Caco-2 (cell line): ENCODE data around the gene C1orf21. TPM values are rescaled to one million over a fixed set of nuclear protein-coding genes. Genes with fewer than 3 reads are reported as not detected.

Source experiments
- BruUV-seq: library from RNA; stranded (reverse); fragments of 400-500 nt; replicated peaks from 2 replicates; lab custom pipeline; 2021; lab: Mats Ljungman, UMichigan
- CTCF ChIA-PET: fragments of 300-600 bp; sonication (Branson Sonifier 250); formaldehyde crosslinking; loops from one replicate; lab custom pipeline; 2022; ENCODE audit warnings: antibody characterized with exemption; lab: Charles Lee
- POLR2A ChIA-PET: fragments of 300-600 bp; sonication (Branson Sonifier 250); formaldehyde crosslinking; loops from one replicate; lab custom pipeline; 2022; ENCODE audit warnings: antibody characterized with exemption; lab: Charles Lee
- DNase-seq, 2 experiments: peaks; one replicate each; pipeline versions ENCODE4 v3.0.0 to v3.0.0-alpha.2; 2020 to 2022
- H3K27me3 ChIP-seq: replicated peaks from 2 replicates; pipeline ENCODE4 v1.6.0; 2011; ENCODE audit warnings: low read length; ENCODE audit not compliant: control insufficient read depth, insufficient read depth
- H3K36me3 ChIP-seq: 2 replicates; pipeline ENCODE4 v1.5.1; 2011; ENCODE audit warnings: low read length; ENCODE audit not compliant: control insufficient read depth, insufficient read depth
- H3K4me1 ChIP-seq: fragments of 250-450 bp; sonication (Bioruptor Pico); 2 replicates; pipeline ENCODE4 v1.5.1; 2020; ENCODE audit warnings: mild to moderate bottlenecking
- H3K4me3 ChIP-seq: 2 replicates; pipeline ENCODE4 v1.5.1; 2011; ENCODE audit warnings: low read depth, mild to moderate bottlenecking, control low read depth, low read length
- H3K9me3 ChIP-seq: fragments of 250-450 bp; sonication (Bioruptor Pico); 2 replicates; pipeline ENCODE4 v1.5.1; 2020; ENCODE audit warnings: mild to moderate bottlenecking, moderate library complexity
- H3K27ac Mint-ChIP-seq: one replicate; pipeline ENCODE4 v1.8.0; 2022; ENCODE audit warnings: mixed read lengths; ENCODE audit not compliant: unreplicated experiment
- H3K27me3 Mint-ChIP-seq: one replicate; pipeline ENCODE4 v1.8.0; 2022; ENCODE audit warnings: mixed read lengths; ENCODE audit not compliant: insufficient read depth, unreplicated experiment
- H3K36me3 Mint-ChIP-seq: one replicate; pipeline ENCODE4 v1.8.0; 2022; ENCODE audit warnings: mild to moderate bottlenecking, mixed read lengths; ENCODE audit not compliant: insufficient read depth, unreplicated experiment
- H3K4me1 Mint-ChIP-seq: one replicate; pipeline ENCODE4 v1.8.0; 2022; ENCODE audit warnings: low read depth, mixed read lengths; ENCODE audit not compliant: unreplicated experiment
- H3K4me3 Mint-ChIP-seq: one replicate; pipeline ENCODE4 v1.8.0; 2022; ENCODE audit warnings: mild to moderate bottlenecking, moderate library complexity, mixed read lengths; ENCODE audit not compliant: unreplicated experiment
- H3K9me3 Mint-ChIP-seq: one replicate; pipeline ENCODE4 v1.8.0; 2022; ENCODE audit warnings: mixed read lengths; ENCODE audit not compliant: unreplicated experiment
- CTCF ChIP-seq, 2 experiments: fragments of 200-600 bp in 1 of 2; IDR thresholded peaks; 1 replicate in 1 of 2; 2 replicates in 1 of 2; pipeline versions ENCODE4 v1.5.1 to v1.8.0; 2011 to 2022; ENCODE audit warnings: antibody characterized with exemption in 1 of 2, control low read depth in 1 of 2, inconsistent platforms in 1 of 2, low read depth in 1 of 2, low read length in 1 of 2, mild to moderate bottlenecking in 1 of 2, moderate library complexity in 1 of 2; ENCODE audit not compliant: insufficient read depth in 1 of 2, severe bottlenecking in 1 of 2, unreplicated experiment in 1 of 2
- intact Hi-C: fragments of 100-400 bp; cut with micrococcal nuclease; formaldehyde crosslinking; loops from one replicate; pipeline ENCODE4 v1.10.0; 2022; ENCODE audit not compliant: unreplicated experiment
- total RNA-seq: library from RNA; stranded (reverse); gene quantifications from 2 replicates; pipeline ENCODE4 v1.2.3, GENCODE V29; 2022

C1orf21 gene
- total RNA-seq, 1 experiment from 2014 or later = 0.82 TPM

GRCh38 chr1:184583849-184584248 is 197.0 kb downstream of the C1orf21 start:
- Histone ChIP-seq H3K36me3 (no peaks in the 10 kb centered on the region), H3K4me1 (no peaks in the 10 kb centered on the region), H3K4me3 (no peak overlapping the region), H3K27me3 (no peaks in the 10 kb centered on the region), H3K9me3 (peaks cover 3% of the 10 kb centered on the region; the same call in 1 of the 2 replicates)
- ChIA-PET POLR2A (no interaction called here), CTCF (no interaction called here)
- no TSS peak for BruUV-seq
- TF ChIP-seq CTCF (IDR thresholded peaks at IDR 0.05; ENCODE audit: insufficient read depth in 1 of 2, low read depth in 1 of 2, low read length in 1 of 2, severe bottlenecking in 1 of 2, unreplicated experiment in 1 of 2) = no peak
- Mint-ChIP-seq H3K27ac (no peak overlapping the region), H3K9me3 (no peaks in the 10 kb centered on the region), H3K4me1 (no peaks in the 10 kb centered on the region), H3K36me3 (no peaks in the 10 kb centered on the region), H3K4me3 (no peak overlapping the region), H3K27me3 (peaks cover 2% of the 10 kb centered on the region)
- DNase-seq = no peak
- intact Hi-C loops = no loop called here

GRCh38 chr1:184588701-184589100 is 201.9 kb downstream of the C1orf21 start:
- H3K27ac Mint-ChIP-seq = no peak overlapping the region
- CTCF ChIA-PET = no interaction called here

GRCh38 chr1:184590163-184590750 is 203.4 kb downstream of the C1orf21 start:
- CTCF ChIA-PET = no interaction called here
- peak overlapping the region; percentile 22 for H3K4me3 Mint-ChIP-seq

More at GRCh38 chr1:184588701-184589100, 201.9 kb downstream of the C1orf21 start:
- intact Hi-C loops = no loop called here
- no peaks in the 10 kb centered on the region for H3K36me3 Mint-ChIP-seq
- no TSS peak for BruUV-seq
- Histone ChIP-seq H3K36me3 (no peaks in the 10 kb centered on the region), H3K27me3 (no peaks in the 10 kb centered on the region), H3K4me1 (peaks cover 20% of the 10 kb centered on the region), H3K9me3 (no peaks in the 10 kb centered on the region), H3K4me3 (no peak overlapping the region)
- H3K4me3 Mint-ChIP-seq = no peak overlapping the region
- POLR2A ChIA-PET = no interaction called here
- H3K9me3 Mint-ChIP-seq = no peaks in the 10 kb centered on the region
- no peaks in the 10 kb centered on the region for H3K4me1 Mint-ChIP-seq
- no peak for DNase-seq
- TF ChIP-seq CTCF (IDR thresholded peaks at IDR 0.05; ENCODE audit: insufficient read depth in 1 of 2, low read depth in 1 of 2, low read length in 1 of 2, severe bottlenecking in 1 of 2, unreplicated experiment in 1 of 2) = no peak
- no peaks in the 10 kb centered on the region for H3K27me3 Mint-ChIP-seq

More at GRCh38 chr1:184590163-184590750, 203.4 kb downstream of the C1orf21 start:
- POLR2A ChIA-PET = no interaction called here
- no peaks in the 10 kb centered on the region for H3K27me3 Mint-ChIP-seq
- intact Hi-C loops = no loop called here
- peak; percentile 44 to 66 for DNase-seq
- Histone ChIP-seq H3K36me3 (no peaks in the 10 kb centered on the region), H3K4me1 (peaks cover 20% of the 10 kb centered on the region), H3K27me3 (no peaks in the 10 kb centered on the region), H3K9me3 (no peaks in the 10 kb centered on the region), H3K4me3 (no peak overlapping the region)
- H3K36me3 Mint-ChIP-seq = no peaks in the 10 kb centered on the region
- H3K27ac Mint-ChIP-seq = no peak overlapping the region
- no peak for TF ChIP-seq CTCF (IDR thresholded peaks at IDR 0.05; ENCODE audit: insufficient read depth in 1 of 2, low read depth in 1 of 2, low read length in 1 of 2, severe bottlenecking in 1 of 2, unreplicated experiment in 1 of 2)
- no peaks in the 10 kb centered on the region for H3K9me3 Mint-ChIP-seq
- no peaks in the 10 kb centered on the region for H3K4me1 Mint-ChIP-seq
- BruUV-seq = no TSS peak
